A673 (cell line): ENCODE data around the gene LACRT. TPM values are rescaled to one million over a fixed set of nuclear protein-coding genes. Genes with fewer than 3 reads are reported as not detected.

Experiments
- BruUV-seq: library from RNA; stranded (reverse); fragments of 400-500 nt; replicated peaks from 2 replicates; lab custom pipeline; 2021; lab: Mats Ljungman, UMichigan
- CTCF ChIA-PET: fragments of 300-600 bp; sonication (Branson Sonifier 250); formaldehyde crosslinking; loops from one replicate; lab custom pipeline; 2022; ENCODE audit warnings: antibody characterized with exemption; lab: Charles Lee
- POLR2A ChIA-PET: fragments of 300-600 bp; sonication (Branson Sonifier 250); formaldehyde crosslinking; loops from one replicate; lab custom pipeline; 2022; ENCODE audit warnings: antibody characterized with exemption; ENCODE audit not compliant: low non-redundant PET; lab: Charles Lee
- DNase-seq: peaks from one replicate; pipeline ENCODE4 v3.0.0-alpha.2; 2015; ENCODE audit warnings: low spot score
- H3K27ac ChIP-seq: fragments of 200-600 bp; sonication (generic); 2 replicates; pipeline ENCODE4 v1.5.1; 2016; ENCODE audit warnings: mixed run types, low read depth, mild to moderate bottlenecking, mixed read lengths, antibody characterized with exemption, low read length; ENCODE audit not compliant: poor library complexity, severe bottlenecking
- H3K27me3 ChIP-seq: fragments of 200-600 bp; sonication (generic); replicated peaks from 2 replicates; pipeline ENCODE4 v1.6.1; 2017; ENCODE audit warnings: mixed run types, low read depth, mild to moderate bottlenecking, mixed read lengths, antibody characterized with exemption, low read length; ENCODE audit not compliant: insufficient read depth, poor library complexity
- H3K36me3 ChIP-seq: fragments of 200-600 bp; sonication (generic); 2 replicates; pipeline ENCODE4 v1.6.1; 2016; ENCODE audit warnings: mixed run types, mild to moderate bottlenecking, mixed read lengths, antibody characterized with exemption, low read length; ENCODE audit not compliant: insufficient read depth, poor library complexity, severe bottlenecking
- H3K4me1 ChIP-seq: fragments of 200-600 bp; sonication (generic); 2 replicates; pipeline ENCODE4 v1.6.1; 2017; ENCODE audit warnings: mixed run types, mild to moderate bottlenecking, mixed read lengths, antibody characterized with exemption, low read length; ENCODE audit not compliant: insufficient read depth, poor library complexity, severe bottlenecking
- H3K4me3 ChIP-seq: fragments of 200-600 bp; sonication (generic); 2 replicates; pipeline ENCODE4 v1.5.1; 2016; ENCODE audit warnings: low read depth, mixed run types, mild to moderate bottlenecking, mixed read lengths, low read length; ENCODE audit not compliant: poor library complexity, severe bottlenecking
- H3K9me3 ChIP-seq: fragments of 200-600 bp; sonication (generic); 2 replicates; pipeline ENCODE4 v1.6.1; 2016; ENCODE audit warnings: mixed run types, low read depth, mild to moderate bottlenecking, mixed read lengths, antibody characterized with exemption, low read length; ENCODE audit not compliant: poor library complexity, severe bottlenecking
- EZH2 ChIP-seq: fragments of 200-600 bp; sonication (generic); IDR thresholded peaks from 2 replicates; pipeline ENCODE4 v1.6.1; 2017; ENCODE audit warnings: borderline replicate concordance, low read depth, mild to moderate bottlenecking, mixed read lengths, antibody characterized with exemption, low read length; ENCODE audit not compliant: poor library complexity, severe bottlenecking
- intact Hi-C: fragments of 100-400 bp; cut with micrococcal nuclease; formaldehyde crosslinking; loops from one replicate; pipeline ENCODE4 v1.10.0; 2022; ENCODE audit not compliant: unreplicated experiment
- total RNA-seq: library from RNA; stranded (reverse); gene quantifications from 2 replicates; pipeline ENCODE4 v1.2.3, GENCODE V29; 2021
- TF ChIP-seq, protein P1 (sequence below): fragments of 300-800, 200-600 bp; sonication (generic); conservative IDR thresholded peaks from 2 replicates; pipeline ENCODE4 v1.5.1; 2017; ENCODE audit warnings: low read depth, mild to moderate bottlenecking, antibody characterized with exemption, low read length, moderate library complexity, mixed read lengths

LACRT gene
- total RNA-seq, 1 experiment from 2014 or later: not detected

GRCh38 chr12:54628186-54628846, 6.4 kb downstream of the LACRT start:
- TF ChIP-seq, protein P1, sequence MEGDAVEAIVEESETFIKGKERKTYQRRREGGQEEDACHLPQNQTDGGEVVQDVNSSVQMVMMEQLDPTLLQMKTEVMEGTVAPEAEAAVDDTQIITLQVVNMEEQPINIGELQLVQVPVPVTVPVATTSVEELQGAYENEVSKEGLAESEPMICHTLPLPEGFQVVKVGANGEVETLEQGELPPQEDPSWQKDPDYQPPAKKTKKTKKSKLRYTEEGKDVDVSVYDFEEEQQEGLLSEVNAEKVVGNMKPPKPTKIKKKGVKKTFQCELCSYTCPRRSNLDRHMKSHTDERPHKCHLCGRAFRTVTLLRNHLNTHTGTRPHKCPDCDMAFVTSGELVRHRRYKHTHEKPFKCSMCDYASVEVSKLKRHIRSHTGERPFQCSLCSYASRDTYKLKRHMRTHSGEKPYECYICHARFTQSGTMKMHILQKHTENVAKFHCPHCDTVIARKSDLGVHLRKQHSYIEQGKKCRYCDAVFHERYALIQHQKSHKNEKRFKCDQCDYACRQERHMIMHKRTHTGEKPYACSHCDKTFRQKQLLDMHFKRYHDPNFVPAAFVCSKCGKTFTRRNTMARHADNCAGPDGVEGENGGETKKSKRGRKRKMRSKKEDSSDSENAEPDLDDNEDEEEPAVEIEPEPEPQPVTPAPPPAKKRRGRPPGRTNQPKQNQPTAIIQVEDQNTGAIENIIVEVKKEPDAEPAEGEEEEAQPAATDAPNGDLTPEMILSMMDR: no peak
- no peak for TF ChIP-seq EZH2
- intact Hi-C loops: no loop called here
- Histone ChIP-seq H3K4me1 (peaks cover 38% of the 10 kb centered on the region), H3K27me3 (no peaks in the 10 kb centered on the region), H3K9me3 (peaks cover 27% of the 10 kb centered on the region), H3K36me3 (peaks cover 9% of the 10 kb centered on the region), H3K27ac (no peak overlapping the region), H3K4me3 (no peak overlapping the region)
- CTCF ChIA-PET: no interaction called here
- POLR2A ChIA-PET: no interaction called here
- BruUV-seq: no TSS peak
- DNase-seq: no peak

DNA sequence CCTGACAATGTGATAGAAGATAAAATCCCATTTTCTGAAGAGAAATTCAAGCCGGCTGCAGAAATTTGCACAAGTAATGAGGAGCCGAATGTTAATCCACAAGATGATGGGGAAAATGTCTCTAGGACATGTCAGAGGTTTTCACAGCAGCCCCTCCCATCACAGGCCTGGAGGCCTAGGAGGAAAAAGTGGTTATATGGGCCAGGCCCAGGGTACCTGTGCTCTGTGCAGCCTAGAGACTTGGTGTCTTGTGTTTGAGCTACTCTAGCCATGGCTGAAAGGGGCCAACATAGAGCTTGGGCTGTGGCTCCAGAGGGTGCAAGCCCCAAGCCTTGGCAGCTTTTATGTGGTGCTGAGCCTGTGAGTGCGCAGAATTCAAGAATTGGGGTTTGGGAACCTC, 7.4 kb downstream of the LACRT start:
- Histone ChIP-seq H3K27ac (no peak overlapping the region), H3K9me3 (peaks cover 27% of the 10 kb centered on the region), H3K27me3 (no peaks in the 10 kb centered on the region), H3K4me1 (peaks cover 46% of the 10 kb centered on the region), H3K36me3 (peaks cover 9% of the 10 kb centered on the region), H3K4me3 (no peak overlapping the region)
- POLR2A ChIA-PET: interaction anchor here (0.6 kb wide), 1 partner anchor 1183 kb away, joined by 14 read pairs; no protein-coding TSS in a partner anchor
- CTCF ChIA-PET: no interaction called here
- no peak for DNase-seq
- intact Hi-C loops: no loop called here
- TF ChIP-seq, protein P1: no peak
- TF ChIP-seq EZH2: no peak
- BruUV-seq: no TSS peak

GRCh38 chr12:54625598-54625997, 9.1 kb downstream of the LACRT start:
- no peaks in the 10 kb centered on the region for H3K27me3 ChIP-seq
- BruUV-seq: no TSS peak
- H3K4me1 ChIP-seq: peaks cover 57% of the 10 kb centered on the region
- peaks cover 9% of the 10 kb centered on the region for H3K36me3 ChIP-seq
- no peak overlapping the region for H3K4me3 ChIP-seq
- intact Hi-C loops: no loop called here
- H3K27ac ChIP-seq: peak overlapping the region; percentile 98
- TF ChIP-seq, protein P1: peak; percentile 48; the same call in 1 of the 2 replicates
- no peak for TF ChIP-seq EZH2
- H3K9me3 ChIP-seq: peaks cover 27% of the 10 kb centered on the region
- CTCF ChIA-PET: interaction anchor here (0.6 kb wide), 1 partner anchor 444 kb away, joined by 3 read pairs; no protein-coding TSS in a partner anchor
- DNase-seq: peak; percentile 76
- POLR2A ChIA-PET: no interaction called here
